Measurements from ENCODE around the gene COTL1. TPM values are rescaled to one million over a fixed set of nuclear protein-coding genes. Genes with fewer than 3 reads are reported as not detected.

Gene COTL1
- total RNA-seq, 1 donor from 2014 or later, result 531 TPM

DNA sequence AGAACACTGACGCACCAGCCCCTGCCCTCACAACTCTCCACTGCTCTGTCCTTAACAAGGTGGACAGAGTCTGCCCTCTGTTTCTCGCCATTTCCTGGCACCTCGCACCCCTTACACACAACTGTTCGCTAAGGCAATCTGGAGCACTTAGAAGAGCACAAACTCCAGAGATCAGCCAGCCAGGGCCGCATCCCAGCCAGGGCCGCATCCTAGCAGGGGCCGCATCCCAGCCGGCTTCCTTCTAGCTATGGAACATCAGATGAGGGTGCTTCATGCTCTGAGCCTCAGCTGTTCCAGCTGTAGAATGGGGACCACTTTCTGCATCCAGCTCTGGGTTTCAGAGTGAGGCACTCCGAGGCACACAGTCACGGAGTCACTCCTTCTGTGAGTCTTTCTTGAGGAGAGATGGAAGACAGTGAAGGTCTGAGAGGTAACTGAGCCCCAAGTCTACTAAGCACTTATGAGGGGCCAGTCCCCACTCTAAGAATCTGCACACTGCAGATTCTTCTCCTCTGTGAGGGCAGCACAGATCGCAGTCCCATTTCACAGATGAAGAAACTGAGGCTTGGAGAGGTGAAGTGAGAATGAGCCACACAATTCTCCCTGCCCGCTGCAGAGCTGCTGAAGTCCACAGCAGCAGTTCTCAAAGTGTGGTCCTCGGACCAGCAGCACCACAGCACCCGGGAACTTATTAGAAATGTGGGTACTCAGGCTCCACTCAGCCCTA is 20.9 kb downstream of the COTL1 start:
- H3K27ac Mint-ChIP-seq, result peak overlapping the region; percentile 97
- H3K36me3 Mint-ChIP-seq (ENCODE audit: low read depth), result peaks cover 42% of the 10 kb centered on the region
- intact Hi-C loops (cut with micrococcal nuclease), result no loop called here
- peaks cover 90% of the 10 kb centered on the region for H3K4me1 Mint-ChIP-seq (ENCODE audit: low read depth)
- H3K9me3 Mint-ChIP-seq, result no peaks in the 10 kb centered on the region
- DNase-seq (ENCODE audit: low spot score), result no peak
- no peaks in the 10 kb centered on the region for H3K27me3 Mint-ChIP-seq (ENCODE audit: insufficient read depth)
- H3K4me3 Mint-ChIP-seq, result peak overlapping the region; percentile 74

DNA sequence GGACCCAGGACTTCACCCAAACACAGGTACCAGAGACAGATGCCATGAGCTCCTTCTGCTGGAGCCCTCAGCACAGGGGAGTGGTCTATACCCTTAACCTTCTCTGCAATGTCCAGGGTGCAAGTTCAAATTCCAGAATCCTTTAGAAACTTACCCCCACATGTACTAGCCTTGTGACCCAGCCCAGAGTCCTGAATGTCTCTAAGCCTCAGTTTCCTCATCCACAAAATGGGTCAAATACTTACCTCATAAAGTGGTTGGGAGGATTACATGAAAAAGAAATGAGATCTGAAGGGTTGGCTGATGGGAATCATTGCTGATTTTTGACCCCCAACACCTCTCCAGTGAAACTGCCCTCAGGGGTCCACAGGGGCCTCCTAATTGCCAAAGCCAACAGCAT is 21.7 kb downstream of the COTL1 start:
- Mint-ChIP-seq H3K27ac (peak overlapping the region; percentile 97), H3K4me3 (no peak overlapping the region), H3K27me3 (ENCODE audit: insufficient read depth) (no peaks in the 10 kb centered on the region), H3K4me1 (ENCODE audit: low read depth) (peaks cover 83% of the 10 kb centered on the region), H3K9me3 (no peaks in the 10 kb centered on the region), H3K36me3 (ENCODE audit: low read depth) (peaks cover 42% of the 10 kb centered on the region)
- DNase-seq (ENCODE audit: low spot score), result no peak
- intact Hi-C loops (cut with micrococcal nuclease), result no loop called here

DNA sequence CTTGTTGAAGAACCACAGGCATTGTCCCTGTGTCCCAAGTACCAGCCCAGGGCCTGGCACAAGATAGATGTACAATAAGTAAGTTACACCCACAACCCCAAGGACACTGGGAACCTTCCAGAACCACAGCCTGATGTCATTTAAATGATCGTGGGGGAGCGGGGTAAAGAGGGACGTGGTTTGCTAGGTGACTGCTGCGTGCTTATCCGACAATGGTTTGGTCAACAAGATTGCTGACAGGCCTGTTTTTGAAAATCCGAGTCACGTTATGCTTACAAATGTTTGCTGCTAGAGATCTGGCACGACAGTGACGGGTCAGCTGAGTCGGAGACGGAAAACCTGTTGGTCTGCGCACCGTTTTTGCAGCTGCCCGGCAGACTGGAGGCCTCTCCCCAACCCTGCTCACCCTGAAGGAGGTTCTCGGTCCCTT is 22.8 kb downstream of the COTL1 start:
- no peak for DNase-seq (ENCODE audit: low spot score)
- intact Hi-C loops (cut with micrococcal nuclease), result loop anchor here (2.0 kb wide), 1 partner anchor 14 kb away; no protein-coding TSS in a partner anchor
- H3K27me3 Mint-ChIP-seq (ENCODE audit: insufficient read depth), result no peaks in the 10 kb centered on the region
- peaks cover 42% of the 10 kb centered on the region for H3K36me3 Mint-ChIP-seq (ENCODE audit: low read depth)
- peaks cover 72% of the 10 kb centered on the region for H3K4me1 Mint-ChIP-seq (ENCODE audit: low read depth)
- H3K4me3 Mint-ChIP-seq, result peak overlapping the region; percentile 80
- H3K27ac Mint-ChIP-seq, result peak overlapping the region; percentile 97
- no peaks in the 10 kb centered on the region for H3K9me3 Mint-ChIP-seq

DNA sequence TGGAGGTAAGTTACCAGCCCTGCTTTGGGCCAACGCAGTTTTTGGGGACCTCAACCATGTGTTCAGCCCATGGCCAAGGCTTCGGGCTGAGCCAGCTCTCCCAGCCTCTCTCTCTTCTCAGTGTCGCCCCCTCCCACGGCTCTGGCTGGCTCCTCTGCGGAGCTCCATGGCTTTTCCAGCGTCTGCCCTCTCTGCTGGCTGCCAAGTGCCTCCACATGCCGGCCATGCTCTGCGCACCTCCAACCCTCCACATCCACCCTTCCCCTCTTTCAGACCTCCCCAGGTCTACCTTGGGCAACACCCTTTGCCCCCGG is 23.2 kb downstream of the COTL1 start:
- H3K4me3 Mint-ChIP-seq, result peak overlapping the region; percentile 80
- H3K27me3 Mint-ChIP-seq (ENCODE audit: insufficient read depth), result no peaks in the 10 kb centered on the region
- peaks cover 42% of the 10 kb centered on the region for H3K36me3 Mint-ChIP-seq (ENCODE audit: low read depth)
- peak overlapping the region; percentile 97 for H3K27ac Mint-ChIP-seq
- H3K4me1 Mint-ChIP-seq (ENCODE audit: low read depth), result peaks cover 68% of the 10 kb centered on the region
- intact Hi-C loops (cut with micrococcal nuclease), result loop anchor here (2.0 kb wide), 1 partner anchor 14 kb away; no protein-coding TSS in a partner anchor
- H3K9me3 Mint-ChIP-seq, result no peaks in the 10 kb centered on the region
- no peak for DNase-seq (ENCODE audit: low spot score)

DNA sequence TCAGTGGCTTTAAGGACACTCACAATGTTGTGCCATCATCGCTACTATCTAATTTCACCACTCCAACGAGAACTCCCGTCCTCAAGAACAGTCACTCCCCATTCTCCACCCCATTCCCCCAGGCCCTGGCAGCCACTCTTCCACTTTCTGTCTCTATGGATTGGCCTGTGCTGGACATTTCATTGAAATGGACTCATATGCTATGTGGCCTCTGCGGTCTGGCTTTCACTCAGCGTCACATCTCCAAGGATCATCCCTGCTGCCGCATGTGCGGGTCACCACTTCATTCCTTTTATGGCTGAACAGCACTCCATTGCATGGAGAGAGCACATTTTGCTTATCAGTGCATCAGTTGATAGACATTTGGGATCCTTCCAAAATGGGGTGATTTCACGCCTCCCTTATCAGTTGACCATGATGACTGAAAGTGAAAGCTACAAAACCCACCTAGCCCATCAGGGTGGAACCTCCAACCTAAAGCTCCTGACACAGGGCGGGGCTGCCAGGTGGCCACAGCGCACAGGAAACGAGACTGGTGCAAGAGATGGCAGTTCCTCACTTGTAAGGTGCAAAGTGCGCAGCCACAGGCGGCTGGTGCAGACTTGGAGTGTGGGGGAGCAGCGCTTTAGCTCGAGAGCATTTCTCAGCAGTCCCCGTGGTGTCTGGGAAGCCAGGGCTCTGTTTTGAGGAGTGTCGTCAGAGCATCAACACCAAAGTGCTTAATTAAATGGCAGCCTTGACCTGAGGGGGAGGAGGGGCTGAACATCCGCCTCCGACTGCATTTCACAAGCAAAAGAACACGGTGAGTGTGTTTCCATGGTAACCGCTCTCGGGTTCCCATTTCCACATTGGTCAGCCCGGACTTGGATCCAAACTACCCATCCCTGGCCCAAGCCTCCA is 23.8 kb downstream of the COTL1 start:
- H3K27me3 Mint-ChIP-seq (ENCODE audit: insufficient read depth), result no peaks in the 10 kb centered on the region
- intact Hi-C loops (cut with micrococcal nuclease), result loop anchor here (2.0 kb wide), 2 partner anchors 15 kb away; no protein-coding TSS in a partner anchor
- no peaks in the 10 kb centered on the region for H3K9me3 Mint-ChIP-seq
- peaks cover 62% of the 10 kb centered on the region for H3K4me1 Mint-ChIP-seq (ENCODE audit: low read depth)
- H3K27ac Mint-ChIP-seq, result peak overlapping the region; percentile 97
- peaks cover 42% of the 10 kb centered on the region for H3K36me3 Mint-ChIP-seq (ENCODE audit: low read depth)
- peak overlapping the region; percentile 80 for H3K4me3 Mint-ChIP-seq
- DNase-seq (ENCODE audit: low spot score), result peak; percentile 75

DNA sequence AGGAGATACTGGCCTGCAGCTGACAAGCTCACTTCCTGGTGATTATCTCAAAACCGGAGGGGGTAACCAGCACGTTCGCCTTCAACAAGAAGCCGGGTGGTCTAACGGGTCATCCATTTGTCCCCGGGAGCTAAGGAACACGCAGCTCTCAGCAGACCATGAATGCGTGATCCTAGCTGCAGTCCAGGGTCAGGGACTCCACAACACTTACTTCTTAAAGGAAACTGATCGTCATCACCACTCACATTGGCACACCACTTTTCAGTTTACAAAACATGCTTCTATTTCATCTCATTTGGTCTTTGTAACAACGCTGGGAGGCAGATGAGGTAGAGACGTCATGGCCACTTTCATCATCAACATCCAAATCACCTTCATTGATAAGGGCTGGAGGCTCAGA is 25.2 kb downstream of the COTL1 start:
- DNase-seq (ENCODE audit: low spot score), result no peak
- peak overlapping the region; percentile 65 for H3K27ac Mint-ChIP-seq
- peaks cover 53% of the 10 kb centered on the region for H3K4me1 Mint-ChIP-seq (ENCODE audit: low read depth)
- H3K27me3 Mint-ChIP-seq (ENCODE audit: insufficient read depth), result no peaks in the 10 kb centered on the region
- peaks cover 40% of the 10 kb centered on the region for H3K36me3 Mint-ChIP-seq (ENCODE audit: low read depth)
- H3K4me3 Mint-ChIP-seq, result peak overlapping the region; percentile 6
- intact Hi-C loops (cut with micrococcal nuclease), result loop anchor here (2.0 kb wide), 1 partner anchor 14 kb away; no protein-coding TSS in a partner anchor
- no peaks in the 10 kb centered on the region for H3K9me3 Mint-ChIP-seq

DNA sequence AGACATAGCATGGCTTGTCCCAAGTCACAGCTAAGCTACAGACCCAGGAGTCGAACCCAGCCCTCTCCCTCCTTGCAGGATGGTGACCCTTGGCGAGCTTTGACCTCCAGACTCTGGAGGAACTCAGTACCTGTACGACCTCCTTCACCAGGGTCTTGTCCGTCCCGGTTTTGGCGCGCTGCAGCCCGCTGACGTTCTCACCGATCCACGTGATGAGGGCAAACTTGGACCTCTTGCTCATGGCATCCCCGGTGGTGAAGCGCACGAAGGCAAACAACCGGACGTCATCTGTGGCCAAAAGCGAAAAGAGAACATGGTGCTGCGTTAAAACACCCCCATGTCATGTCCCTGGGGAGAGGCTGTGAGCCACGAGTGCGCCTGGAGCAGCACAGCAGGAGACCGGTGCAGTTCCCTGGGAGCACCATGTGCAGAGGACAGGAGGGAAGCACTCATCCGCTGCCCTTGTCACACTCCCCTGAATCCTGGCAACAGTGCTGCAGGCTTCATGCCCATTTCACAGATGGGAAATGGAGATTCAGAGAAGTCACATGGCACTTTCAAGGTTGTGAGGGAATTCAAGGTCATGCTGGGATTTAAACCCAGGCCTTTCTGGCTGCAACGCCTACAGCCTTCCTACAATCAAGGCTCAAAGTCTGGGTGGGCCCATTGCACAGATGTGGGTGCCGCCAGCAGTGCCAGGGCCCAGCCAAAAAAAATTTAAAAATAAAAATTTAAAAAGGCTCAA is 27.7 kb downstream of the COTL1 start:
- intact Hi-C loops (cut with micrococcal nuclease), result no loop called here
- Mint-ChIP-seq H3K27ac (no peak overlapping the region), H3K36me3 (ENCODE audit: low read depth) (peaks cover 37% of the 10 kb centered on the region), H3K27me3 (ENCODE audit: insufficient read depth) (no peaks in the 10 kb centered on the region), H3K9me3 (no peaks in the 10 kb centered on the region), H3K4me3 (no peak overlapping the region), H3K4me1 (ENCODE audit: low read depth) (peaks cover 43% of the 10 kb centered on the region)
- no peak for DNase-seq (ENCODE audit: low spot score)

DNA sequence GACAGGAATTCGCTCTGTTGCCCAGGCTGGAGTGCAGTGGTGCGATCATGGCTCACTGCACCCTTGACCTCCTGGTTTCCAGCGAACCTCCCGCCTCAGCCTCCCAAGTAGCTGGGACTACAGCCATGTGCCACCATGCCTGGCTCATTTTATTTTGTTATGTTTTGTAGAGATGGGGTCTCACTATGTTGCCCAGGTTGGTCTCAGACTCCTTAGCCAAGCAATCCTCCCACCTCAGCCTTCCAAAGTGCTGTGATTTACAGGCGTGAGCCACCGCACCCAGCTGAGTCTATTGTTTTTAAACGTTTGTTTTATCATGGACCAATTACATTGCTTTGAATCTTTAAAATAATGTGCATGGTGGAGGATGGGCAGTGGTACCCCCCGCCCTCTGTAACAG is 28.9 kb downstream of the COTL1 start:
- no peak overlapping the region for H3K4me3 Mint-ChIP-seq
- DNase-seq (ENCODE audit: low spot score), result no peak
- H3K36me3 Mint-ChIP-seq (ENCODE audit: low read depth), result peaks cover 36% of the 10 kb centered on the region
- peaks cover 44% of the 10 kb centered on the region for H3K4me1 Mint-ChIP-seq (ENCODE audit: low read depth)
- intact Hi-C loops (cut with micrococcal nuclease), result no loop called here
- H3K9me3 Mint-ChIP-seq, result no peaks in the 10 kb centered on the region
- no peaks in the 10 kb centered on the region for H3K27me3 Mint-ChIP-seq (ENCODE audit: insufficient read depth)
- H3K27ac Mint-ChIP-seq, result no peak overlapping the region

DNA sequence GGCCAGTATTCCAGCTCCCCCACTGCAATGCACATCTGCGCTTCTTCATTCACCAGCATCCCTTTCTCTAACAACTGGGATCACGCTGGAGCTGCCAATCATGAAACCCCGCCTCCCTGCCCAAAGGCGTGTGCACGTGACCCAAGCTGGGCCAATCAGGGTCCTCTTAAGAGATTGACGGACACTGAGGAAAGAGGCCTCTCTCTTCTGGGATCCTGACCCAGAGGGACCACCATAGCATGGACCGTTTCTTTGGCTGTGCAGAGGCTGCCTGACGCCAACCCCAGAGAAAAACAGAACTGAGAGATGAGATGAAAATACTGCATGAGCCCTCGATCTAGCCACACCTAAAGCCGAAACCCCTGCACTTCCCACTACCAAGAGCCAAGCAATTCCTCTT is 32.0 kb downstream of the COTL1 start:
- H3K36me3 Mint-ChIP-seq (ENCODE audit: low read depth), result peaks cover 27% of the 10 kb centered on the region
- intact Hi-C loops (cut with micrococcal nuclease), result no loop called here
- no peak for DNase-seq (ENCODE audit: low spot score)
- peaks cover 38% of the 10 kb centered on the region for H3K4me1 Mint-ChIP-seq (ENCODE audit: low read depth)
- no peak overlapping the region for H3K4me3 Mint-ChIP-seq
- peak overlapping the region; percentile 8 for H3K27ac Mint-ChIP-seq
- no peaks in the 10 kb centered on the region for H3K9me3 Mint-ChIP-seq
- H3K27me3 Mint-ChIP-seq (ENCODE audit: insufficient read depth), result no peaks in the 10 kb centered on the region

DNA sequence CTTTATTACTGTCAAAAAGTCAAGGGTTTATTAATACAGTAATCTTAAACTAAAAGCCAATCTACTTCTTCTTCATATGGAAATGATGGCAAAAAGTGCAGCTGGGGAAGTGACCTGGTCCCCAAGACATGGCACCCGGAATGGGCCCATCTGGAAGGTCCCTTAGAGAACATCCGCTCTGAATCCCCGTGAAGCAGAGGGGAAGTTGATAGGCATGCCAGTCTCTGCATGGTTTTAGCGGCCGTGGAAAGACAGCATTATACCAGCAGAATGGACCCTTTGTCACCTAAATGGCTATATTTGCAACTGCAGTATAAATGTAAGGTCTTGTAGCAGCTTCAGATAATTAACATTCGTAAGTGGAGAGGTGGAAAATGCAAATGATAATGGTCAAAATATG is 32.4 kb downstream of the COTL1 start:
- H3K27me3 Mint-ChIP-seq (ENCODE audit: insufficient read depth), result no peaks in the 10 kb centered on the region
- H3K4me3 Mint-ChIP-seq, result no peak overlapping the region
- DNase-seq (ENCODE audit: low spot score), result no peak
- intact Hi-C loops (cut with micrococcal nuclease), result no loop called here
- H3K9me3 Mint-ChIP-seq, result no peaks in the 10 kb centered on the region
- peak overlapping the region; percentile 48 for H3K27ac Mint-ChIP-seq
- H3K36me3 Mint-ChIP-seq (ENCODE audit: low read depth), result peaks cover 27% of the 10 kb centered on the region
- peaks cover 38% of the 10 kb centered on the region for H3K4me1 Mint-ChIP-seq (ENCODE audit: low read depth)

DNA sequence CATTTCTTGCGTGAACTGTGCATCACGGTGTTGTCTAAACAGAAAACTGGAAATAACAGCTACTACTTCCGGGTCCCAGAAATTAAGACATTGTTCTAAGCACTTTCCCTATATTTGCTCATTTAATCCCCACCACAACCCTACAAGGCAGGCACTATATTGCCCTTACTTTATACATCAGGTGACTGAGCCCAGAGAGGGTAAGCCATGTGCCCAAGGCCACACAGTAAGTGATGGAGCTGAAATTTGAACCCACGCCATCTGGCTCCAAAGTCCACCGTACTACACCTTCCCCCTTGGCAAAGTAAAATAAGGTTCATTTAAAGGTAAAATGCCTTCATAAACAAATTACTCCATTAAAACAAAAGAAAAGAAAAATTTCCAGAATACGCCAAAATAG is 33.2 kb downstream of the COTL1 start:
- intact Hi-C loops (cut with micrococcal nuclease), result no loop called here
- peaks cover 38% of the 10 kb centered on the region for H3K4me1 Mint-ChIP-seq (ENCODE audit: low read depth)
- no peaks in the 10 kb centered on the region for H3K27me3 Mint-ChIP-seq (ENCODE audit: insufficient read depth)
- H3K4me3 Mint-ChIP-seq, result no peak overlapping the region
- peak overlapping the region; percentile 40 for H3K27ac Mint-ChIP-seq
- no peaks in the 10 kb centered on the region for H3K9me3 Mint-ChIP-seq
- DNase-seq (ENCODE audit: low spot score), result no peak
- H3K36me3 Mint-ChIP-seq (ENCODE audit: low read depth), result peaks cover 27% of the 10 kb centered on the region

DNA sequence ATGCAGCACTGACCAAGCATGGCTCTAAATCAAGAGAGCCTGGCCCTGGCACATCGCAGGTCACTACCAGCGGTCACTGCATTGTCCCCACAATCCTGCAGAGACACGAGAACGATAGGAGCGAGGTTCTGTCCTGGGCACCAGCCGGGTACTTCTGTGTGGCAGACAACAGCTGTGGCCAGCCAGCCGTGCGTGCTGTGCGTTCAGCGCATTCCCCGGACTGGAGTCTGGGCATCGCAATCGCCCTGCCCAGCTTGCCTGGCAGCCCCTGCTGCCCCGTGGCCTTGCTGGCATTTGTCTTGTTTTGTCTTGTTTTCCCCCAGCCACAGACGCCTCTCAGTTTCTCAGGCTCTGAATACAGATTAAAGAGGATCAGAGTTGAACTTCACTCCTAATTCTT is 33.9 kb downstream of the COTL1 start:
- no peaks in the 10 kb centered on the region for H3K27me3 Mint-ChIP-seq (ENCODE audit: insufficient read depth)
- H3K4me1 Mint-ChIP-seq (ENCODE audit: low read depth), result peaks cover 39% of the 10 kb centered on the region
- intact Hi-C loops (cut with micrococcal nuclease), result no loop called here
- no peak overlapping the region for H3K4me3 Mint-ChIP-seq
- no peak for DNase-seq (ENCODE audit: low spot score)
- peaks cover 27% of the 10 kb centered on the region for H3K36me3 Mint-ChIP-seq (ENCODE audit: low read depth)
- H3K27ac Mint-ChIP-seq, result peak overlapping the region; percentile 55
- H3K9me3 Mint-ChIP-seq, result no peaks in the 10 kb centered on the region

All from activated T-helper 1 cell treated with anti-CD3 and anti-CD28 coated beads, Interleukin-12 subunit alpha, Interleukin-12 subunit beta, Interleukin-2, Interleukin-4 antibody, amounts not matched to agents 30 ng/mL and 10 ng/mL and 1 ng/mL, durations not matched to agents 14 hours and 24 hours and 36 hours (primary cell).